HepG2 (cell line): ENCODE measurements around the gene FGFR3.

Source experiments
- ARHGAP35 ChIP-seq: sonication (generic); formaldehyde crosslinking; IDR thresholded peaks from 2 replicates; pipeline ENCODE4 v1.9.0; 2022; ENCODE audit warnings: mild to moderate bottlenecking, inconsistent platforms, moderate library complexity, missing genetic modification reagents, borderline replicate concordance
- CREB1 ChIP-seq, 2 experiments: fragments of 450-650 bp in 1 of 2; IDR thresholded peaks; 2 replicates each; pipeline ENCODE4 v1.6.1; 2016 to 2017; ENCODE audit warnings: control low read depth in 1 of 2, mild to moderate bottlenecking in 1 of 2, missing compliant biosample characterization in 1 of 2, missing genetic modification characterization in 1 of 2
- FOXA3 ChIP-seq: IDR thresholded peaks from 2 replicates; pipeline ENCODE4 v1.6.1; 2016; ENCODE audit warnings: missing genetic modification reagents, missing compliant biosample characterization
- FOXK1 ChIP-seq: sonication (generic); formaldehyde crosslinking; IDR thresholded peaks from 2 replicates; pipeline ENCODE4 v1.4.0; 2020; ENCODE audit warnings: low read depth, missing genetic modification reagents, borderline replicate concordance
- NFRKB ChIP-seq: fragments of 450-650 bp; IDR thresholded peaks from 2 replicates; pipeline ENCODE4 v1.6.1; 2017
- NR3C1 ChIP-seq: sonication (generic); formaldehyde crosslinking; IDR thresholded peaks from 2 replicates; pipeline ENCODE4 v1.4.0; 2020; ENCODE audit warnings: missing genetic modification reagents
- POLR2A ChIP-seq, 2 experiments: IDR thresholded peaks; 2 replicates each; pipeline ENCODE4 v1.6.1; 2011; ENCODE audit warnings: low read depth in 2 of 2, low read length in 2 of 2, mild to moderate bottlenecking in 1 of 2, moderate library complexity in 1 of 2; ENCODE audit not compliant: insufficient read depth in 1 of 2
- U2AF2 ChIP-seq: fragments of 200-400 bp; formaldehyde crosslinking; IDR thresholded peaks from 2 replicates; pipeline ENCODE4 v1.6.1; 2017; ENCODE audit warnings: low read depth, mild to moderate bottlenecking, low read length
- ZBTB7A ChIP-seq: sonication (generic); formaldehyde crosslinking; IDR thresholded peaks from 2 replicates; pipeline ENCODE4 v1.8.0; 2022; ENCODE audit warnings: mild to moderate bottlenecking, missing genetic modification reagents
- ZNF558 ChIP-seq: sonication (generic); formaldehyde crosslinking; IDR thresholded peaks from 2 replicates; pipeline ENCODE4 v1.9.0; 2022; ENCODE audit warnings: mild to moderate bottlenecking, missing genetic modification reagents, borderline replicate concordance
- TF ChIP-seq, protein P1 (sequence below): sonication (generic); formaldehyde crosslinking; IDR thresholded peaks from 2 replicates; pipeline ENCODE4 v1.8.0; 2022; ENCODE audit warnings: missing genetic modification reagents, mild to moderate bottlenecking, moderate library complexity, borderline replicate concordance
- TF ChIP-seq, protein P2 (sequence below): sonication (generic); formaldehyde crosslinking; IDR thresholded peaks from 2 replicates; pipeline ENCODE4 v1.8.1; 2023; ENCODE audit warnings: missing genetic modification reagents, inconsistent platforms, borderline replicate concordance

DNA sequence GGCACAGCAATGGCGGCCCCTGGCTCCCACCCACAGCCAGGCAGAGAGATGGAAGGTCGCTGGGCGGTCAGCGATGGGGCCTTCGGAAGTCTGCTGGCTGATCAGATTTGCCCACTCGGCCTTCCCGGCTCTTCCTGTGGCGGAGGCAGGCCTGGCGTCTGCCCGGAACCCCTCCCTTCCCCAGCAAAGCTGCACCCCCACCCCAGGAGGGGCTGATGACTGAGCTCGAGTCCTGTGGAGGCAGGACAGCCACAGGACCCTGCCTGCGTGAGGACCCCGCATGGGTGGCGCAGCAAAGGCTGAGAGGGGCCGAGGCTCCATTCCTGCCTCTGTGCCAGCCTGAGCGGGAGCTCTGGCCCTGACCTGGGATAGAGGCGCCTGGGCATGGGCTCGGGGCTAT is 37.0 kb upstream of the FGFR3 start:
- no peak for TF ChIP-seq POLR2A (IDR thresholded peaks at IDR 0.05; ENCODE audit: insufficient read depth in 1 of 2, low read depth in 2 of 2, low read length in 2 of 2)
- TF ChIP-seq FOXK1 (CRISPR knock-in tag), result no peak
- TF ChIP-seq, protein P1, sequence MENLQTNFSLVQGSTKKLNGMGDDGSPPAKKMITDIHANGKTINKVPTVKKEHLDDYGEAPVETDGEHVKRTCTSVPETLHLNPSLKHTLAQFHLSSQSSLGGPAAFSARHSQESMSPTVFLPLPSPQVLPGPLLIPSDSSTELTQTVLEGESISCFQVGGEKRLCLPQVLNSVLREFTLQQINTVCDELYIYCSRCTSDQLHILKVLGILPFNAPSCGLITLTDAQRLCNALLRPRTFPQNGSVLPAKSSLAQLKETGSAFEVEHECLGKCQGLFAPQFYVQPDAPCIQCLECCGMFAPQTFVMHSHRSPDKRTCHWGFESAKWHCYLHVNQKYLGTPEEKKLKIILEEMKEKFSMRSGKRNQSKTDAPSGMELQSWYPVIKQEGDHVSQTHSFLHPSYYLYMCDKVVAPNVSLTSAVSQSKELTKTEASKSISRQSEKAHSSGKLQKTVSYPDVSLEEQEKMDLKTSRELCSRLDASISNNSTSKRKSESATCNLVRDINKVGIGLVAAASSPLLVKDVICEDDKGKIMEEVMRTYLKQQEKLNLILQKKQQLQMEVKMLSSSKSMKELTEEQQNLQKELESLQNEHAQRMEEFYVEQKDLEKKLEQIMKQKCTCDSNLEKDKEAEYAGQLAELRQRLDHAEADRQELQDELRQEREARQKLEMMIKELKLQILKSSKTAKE (CRISPR knock-in tag), result no peak
- no peak for TF ChIP-seq CREB1 (IDR thresholded peaks at IDR 0.05)
- no peak for TF ChIP-seq CREB1 (CRISPR knock-in tag; IDR thresholded peaks at IDR 0.05)
- no peak for TF ChIP-seq NR3C1 (CRISPR knock-in tag)
- TF ChIP-seq, protein P2, sequence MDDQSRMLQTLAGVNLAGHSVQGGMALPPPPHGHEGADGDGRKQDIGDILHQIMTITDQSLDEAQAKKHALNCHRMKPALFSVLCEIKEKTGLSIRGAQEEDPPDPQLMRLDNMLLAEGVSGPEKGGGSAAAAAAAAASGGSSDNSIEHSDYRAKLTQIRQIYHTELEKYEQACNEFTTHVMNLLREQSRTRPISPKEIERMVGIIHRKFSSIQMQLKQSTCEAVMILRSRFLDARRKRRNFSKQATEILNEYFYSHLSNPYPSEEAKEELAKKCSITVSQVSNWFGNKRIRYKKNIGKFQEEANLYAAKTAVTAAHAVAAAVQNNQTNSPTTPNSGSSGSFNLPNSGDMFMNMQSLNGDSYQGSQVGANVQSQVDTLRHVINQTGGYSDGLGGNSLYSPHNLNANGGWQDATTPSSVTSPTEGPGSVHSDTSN, result no peak
- TF ChIP-seq ARHGAP35 (CRISPR knock-in tag), result no peak
- no peak for TF ChIP-seq ZBTB7A
- no peak for TF ChIP-seq U2AF2
- TF ChIP-seq ZNF558 (CRISPR knock-in tag), result no peak
- TF ChIP-seq NFRKB, result no peak
- no peak for TF ChIP-seq FOXA3 (CRISPR knock-in tag)
